CD8-positive, alpha-beta memory T cell (primary cell): ENCODE measurements around the gene CHST15. TPM values are rescaled to one million over a fixed set of nuclear protein-coding genes. Genes with fewer than 3 reads are reported as not detected.

Experiments
- CTCF ChIA-PET: fragments of 350-600 bp; sonication (Branson Sonifier 250); formaldehyde crosslinking; loops from one replicate; lab custom pipeline; 2021; ENCODE audit warnings: antibody characterized with exemption; lab: Charles Lee
- POLR2A ChIA-PET: fragments of 350-600 bp; sonication (Branson Sonifier 250); formaldehyde crosslinking; loops from one replicate; lab custom pipeline; 2021; ENCODE audit warnings: antibody characterized with exemption; lab: Charles Lee
- DNase-seq, 5 donors: peaks; one replicate each; pipeline versions ENCODE4 v3.0.0 to v3.0.0-alpha.2; 2020 to 2022; ENCODE audit warnings: mixed read lengths in 1 of 5
- H3K27ac ChIP-seq: one replicate; pipeline ENCODE4 v1.7.0; 2013; ENCODE audit warnings: low read depth, mild to moderate bottlenecking, low read length, moderate library complexity
- H3K27me3 ChIP-seq: 2 replicates; pipeline ENCODE4 v1.7.0; 2013; ENCODE audit warnings: low read length, mild to moderate bottlenecking; ENCODE audit not compliant: insufficient read depth, poor library complexity, severe bottlenecking
- H3K36me3 ChIP-seq: 2 replicates; pipeline ENCODE4 v1.7.0; 2013; ENCODE audit warnings: mild to moderate bottlenecking, low read length, moderate library complexity; ENCODE audit not compliant: insufficient read depth
- H3K4me1 ChIP-seq: 2 replicates; pipeline ENCODE4 v1.7.0; 2013; ENCODE audit warnings: mild to moderate bottlenecking, low read length, moderate library complexity; ENCODE audit not compliant: insufficient read depth
- H3K4me3 ChIP-seq: 2 replicates; pipeline ENCODE4 v1.7.0; 2013; ENCODE audit warnings: mild to moderate bottlenecking, low read length
- H3K9me3 ChIP-seq: 2 replicates; pipeline ENCODE4 v1.7.0; 2013; ENCODE audit warnings: mild to moderate bottlenecking, low read length
- H3K27ac Mint-ChIP-seq, 8 donors: one replicate each; pipeline ENCODE4 v1.8.0; 2020 to 2021; ENCODE audit warnings: mixed read lengths in 8 of 8, mild to moderate bottlenecking in 6 of 8, inconsistent platforms in 3 of 8, moderate library complexity in 3 of 8
- H3K27me3 Mint-ChIP-seq, 2 donors: one replicate each; pipeline ENCODE4 v1.8.0; 2020 to 2021; ENCODE audit warnings: mixed read lengths in 2 of 2, mild to moderate bottlenecking in 1 of 2, moderate library complexity in 1 of 2
- H3K36me3 Mint-ChIP-seq, 3 donors: one replicate each; pipeline ENCODE4 v1.8.0; 2020 to 2021; ENCODE audit warnings: mixed read lengths in 3 of 3, inconsistent platforms in 1 of 3, mild to moderate bottlenecking in 1 of 3
- H3K4me1 Mint-ChIP-seq, 3 donors: one replicate each; pipeline ENCODE4 v1.8.0; 2020 to 2021; ENCODE audit warnings: mixed read lengths in 3 of 3, inconsistent platforms in 1 of 3, mild to moderate bottlenecking in 1 of 3
- H3K4me3 Mint-ChIP-seq, 7 donors: one replicate each; pipeline ENCODE4 v1.8.0; 2020 to 2021; ENCODE audit warnings: mixed read lengths in 7 of 7, mild to moderate bottlenecking in 6 of 7, moderate library complexity in 4 of 7, inconsistent platforms in 2 of 7
- H3K9me3 Mint-ChIP-seq, 5 donors: one replicate each; pipeline ENCODE4 v1.8.0; 2020 to 2022; ENCODE audit warnings: mixed read lengths in 5 of 5, mild to moderate bottlenecking in 3 of 5, moderate library complexity in 2 of 5, inconsistent platforms in 1 of 5
- polyA plus RNA-seq: library from polyadenylated mRNA; unstranded; fragments of 300-500 nt; fragmentation: Illumina TruSeq; gene quantifications from one replicate; pipeline ENCODE4 v1.2.3, GENCODE V29; 2021
- total RNA-seq, 2 experiments: library from RNA; stranded (reverse); gene quantifications; one replicate each; pipeline ENCODE4 v1.2.3, GENCODE V29; 2021

CHST15 gene
- total and polyA plus RNA-seq, 3 experiments from 2014 or later: 0.18 to 0.24 TPM; not detected in 1

GRCh38 chr10:124067825-124068400 is 25.5 kb downstream of the CHST15 start:
- H3K4me1 ChIP-seq: peaks cover 24% of the 10 kb centered on the region
- ChIA-PET POLR2A (no interaction called here), CTCF (no interaction called here)
- peaks cover 5 to 24% of the 10 kb centered on the region in 2 donors for H3K27me3 Mint-ChIP-seq
- H3K27me3 ChIP-seq: no peaks in the 10 kb centered on the region
- no peak overlapping the region for H3K4me3 Mint-ChIP-seq
- H3K9me3 ChIP-seq: no peaks in the 10 kb centered on the region
- no peaks in the 10 kb centered on the region for H3K36me3 Mint-ChIP-seq
- no peaks in the 10 kb centered on the region for H3K36me3 ChIP-seq
- DNase-seq: no peak
- no peaks in the 10 kb centered on the region for H3K4me1 Mint-ChIP-seq
- H3K9me3 Mint-ChIP-seq: no peaks in the 10 kb centered on the region
- H3K27ac Mint-ChIP-seq: no peak overlapping the region
- H3K4me3 ChIP-seq: no peak overlapping the region
- H3K27ac ChIP-seq: no peak overlapping the region

GRCh38 chr10:124066781-124067714 is 26.4 kb downstream of the CHST15 start:
- ChIA-PET POLR2A (no interaction called here), CTCF (no interaction called here)
- H3K27me3 ChIP-seq: no peaks in the 10 kb centered on the region
- peaks cover 5 to 20% of the 10 kb centered on the region in 2 donors for H3K27me3 Mint-ChIP-seq
- no peak overlapping the region for H3K27ac ChIP-seq
- DNase-seq: no peak
- H3K9me3 ChIP-seq: no peaks in the 10 kb centered on the region
- no peak overlapping the region for H3K4me3 ChIP-seq
- H3K4me1 ChIP-seq: peaks cover 20% of the 10 kb centered on the region
- no peaks in the 10 kb centered on the region for H3K9me3 Mint-ChIP-seq
- peak overlapping the region in 1 of 7 donors; percentile 43 for H3K4me3 Mint-ChIP-seq
- H3K4me1 Mint-ChIP-seq: no peaks in the 10 kb centered on the region
- no peak overlapping the region for H3K27ac Mint-ChIP-seq
- H3K36me3 Mint-ChIP-seq: no peaks in the 10 kb centered on the region
- H3K36me3 ChIP-seq: no peaks in the 10 kb centered on the region

GRCh38 chr10:124066126-124066700 is 27.2 kb downstream of the CHST15 start:
- ChIA-PET CTCF (no interaction called here), POLR2A (no interaction called here)
- Histone ChIP-seq H3K27me3 (no peaks in the 10 kb centered on the region), H3K4me3 (no peak overlapping the region), H3K9me3 (no peaks in the 10 kb centered on the region), H3K4me1 (peaks cover 19% of the 10 kb centered on the region), H3K27ac (no peak overlapping the region), H3K36me3 (no peaks in the 10 kb centered on the region)
- Mint-ChIP-seq H3K4me3 (no peak overlapping the region), H3K27me3 (peaks cover 7 to 16% of the 10 kb centered on the region in 2 donors), H3K4me1 (no peaks in the 10 kb centered on the region), H3K36me3 (no peaks in the 10 kb centered on the region), H3K27ac (no peak overlapping the region), H3K9me3 (no peaks in the 10 kb centered on the region)
- DNase-seq: no peak

GRCh38 chr10:124065382-124066125 is 27.8 kb downstream of the CHST15 start:
- Mint-ChIP-seq H3K4me1 (no peaks in the 10 kb centered on the region), H3K27me3 (peaks cover 7 to 20% of the 10 kb centered on the region in 2 donors), H3K9me3 (no peaks in the 10 kb centered on the region), H3K27ac (peak overlapping the region in 1 of 8 donors; percentile 2), H3K4me3 (no peak overlapping the region), H3K36me3 (no peaks in the 10 kb centered on the region)
- H3K36me3 ChIP-seq: no peaks in the 10 kb centered on the region
- no peaks in the 10 kb centered on the region for H3K27me3 ChIP-seq
- ChIA-PET POLR2A (no interaction called here), CTCF (no interaction called here)
- DNase-seq: no peak
- H3K9me3 ChIP-seq: no peaks in the 10 kb centered on the region
- H3K4me1 ChIP-seq: peaks cover 19% of the 10 kb centered on the region
- no peak overlapping the region for H3K4me3 ChIP-seq
- no peak overlapping the region for H3K27ac ChIP-seq

- Mint-ChIP-seq H3K36me3 (no peaks in the 10 kb centered on the region), H3K27me3 (peaks cover 7 to 20% of the 10 kb centered on the region in 2 donors), H3K4me3 (peak overlapping the region in 5 of 7 donors; percentile 17 to 92 (median 59)), H3K4me1 (no peaks in the 10 kb centered on the region), H3K9me3 (no peaks in the 10 kb centered on the region), H3K27ac (peak overlapping the region in 2 of 8 donors; percentile 63 to 83)
- ChIA-PET POLR2A (no interaction called here), CTCF (no interaction called here)
- H3K27ac ChIP-seq: no peak overlapping the region
- H3K4me3 ChIP-seq: no peak overlapping the region
- no peaks in the 10 kb centered on the region for H3K9me3 ChIP-seq
- DNase-seq: no peak
- H3K27me3 ChIP-seq: no peaks in the 10 kb centered on the region
- no peaks in the 10 kb centered on the region for H3K36me3 ChIP-seq
- peaks cover 19% of the 10 kb centered on the region for H3K4me1 ChIP-seq
These were observed 28.7 kb downstream of the CHST15 start for GRCh38 chr10:124064676-124065075.

GRCh38 chr10:124063750-124064603 is 29.4 kb downstream of the CHST15 start:
- Histone ChIP-seq H3K27ac (no peak overlapping the region), H3K4me1 (peaks cover 19% of the 10 kb centered on the region), H3K9me3 (no peaks in the 10 kb centered on the region), H3K27me3 (no peaks in the 10 kb centered on the region), H3K4me3 (no peak overlapping the region), H3K36me3 (no peaks in the 10 kb centered on the region)
- CTCF ChIA-PET: no interaction called here
- Mint-ChIP-seq H3K9me3 (no peaks in the 10 kb centered on the region), H3K36me3 (no peaks in the 10 kb centered on the region), H3K4me1 (no peaks in the 10 kb centered on the region), H3K27me3 (peaks cover 4 to 13% of the 10 kb centered on the region in 2 donors), H3K27ac (peak overlapping the region in 1 of 8 donors; percentile 49), H3K4me3 (peak overlapping the region in 4 of 7 donors; percentile 23 to 72 (median 62))
- POLR2A ChIA-PET: no interaction called here
- DNase-seq: no peak

GRCh38 chr10:124062390-124062789 is 31.0 kb downstream of the CHST15 start:
- H3K9me3 Mint-ChIP-seq: no peaks in the 10 kb centered on the region
- peaks cover 4 to 11% of the 10 kb centered on the region in 2 donors for H3K27me3 Mint-ChIP-seq
- Histone ChIP-seq H3K4me1 (peaks cover 19% of the 10 kb centered on the region), H3K36me3 (no peaks in the 10 kb centered on the region), H3K9me3 (no peaks in the 10 kb centered on the region), H3K4me3 (no peak overlapping the region), H3K27ac (no peak overlapping the region), H3K27me3 (no peaks in the 10 kb centered on the region)
- ChIA-PET CTCF (no interaction called here), POLR2A (no interaction called here)
- no peak overlapping the region for H3K4me3 Mint-ChIP-seq
- H3K4me1 Mint-ChIP-seq: no peaks in the 10 kb centered on the region
- H3K27ac Mint-ChIP-seq: no peak overlapping the region
- H3K36me3 Mint-ChIP-seq: no peaks in the 10 kb centered on the region
- no peak for DNase-seq
